ENCODE measurements around the gene ATP5F1D.

ATP5F1D gene

DNA sequence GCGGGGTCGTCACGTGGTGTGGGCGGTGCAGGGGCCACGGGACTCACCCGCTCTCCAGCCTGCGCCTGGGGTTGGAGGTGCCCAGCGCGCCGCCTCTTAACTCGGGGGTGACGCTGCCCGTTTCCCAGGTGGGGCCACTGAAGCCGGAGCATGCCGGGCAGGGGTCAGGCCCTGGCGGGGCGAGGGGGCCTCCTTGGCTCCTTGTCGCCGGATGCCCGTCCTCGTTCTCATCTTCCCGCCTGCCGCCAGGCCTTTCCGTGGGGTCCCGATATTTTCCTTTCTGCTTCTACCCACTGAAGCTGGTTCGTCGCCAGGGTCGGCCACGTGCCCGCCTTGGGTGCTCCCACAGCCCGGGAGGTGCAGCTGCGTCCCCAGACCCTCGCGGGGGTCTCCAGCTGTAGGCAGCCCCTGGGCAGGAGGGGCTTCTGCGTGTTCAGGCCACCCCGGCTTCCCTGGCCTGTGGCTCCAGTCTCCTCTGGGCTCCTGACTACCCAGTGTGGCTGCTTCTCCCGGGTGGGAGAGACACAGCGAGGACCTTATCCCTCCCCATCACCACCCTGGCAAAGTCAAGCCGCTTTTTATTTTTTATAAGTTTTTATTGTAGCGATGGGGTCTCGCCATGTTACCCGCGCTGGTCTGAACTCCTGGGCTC lies 34.6 kb downstream of the ATP5F1D start:
- H3K27ac ChIP-seq = peak overlapping the region; percentile 100
- POLR2A ChIA-PET (ENCODE audit: low non-redundant PET) = no interaction called here
- TF ChIP-seq, protein P1, sequence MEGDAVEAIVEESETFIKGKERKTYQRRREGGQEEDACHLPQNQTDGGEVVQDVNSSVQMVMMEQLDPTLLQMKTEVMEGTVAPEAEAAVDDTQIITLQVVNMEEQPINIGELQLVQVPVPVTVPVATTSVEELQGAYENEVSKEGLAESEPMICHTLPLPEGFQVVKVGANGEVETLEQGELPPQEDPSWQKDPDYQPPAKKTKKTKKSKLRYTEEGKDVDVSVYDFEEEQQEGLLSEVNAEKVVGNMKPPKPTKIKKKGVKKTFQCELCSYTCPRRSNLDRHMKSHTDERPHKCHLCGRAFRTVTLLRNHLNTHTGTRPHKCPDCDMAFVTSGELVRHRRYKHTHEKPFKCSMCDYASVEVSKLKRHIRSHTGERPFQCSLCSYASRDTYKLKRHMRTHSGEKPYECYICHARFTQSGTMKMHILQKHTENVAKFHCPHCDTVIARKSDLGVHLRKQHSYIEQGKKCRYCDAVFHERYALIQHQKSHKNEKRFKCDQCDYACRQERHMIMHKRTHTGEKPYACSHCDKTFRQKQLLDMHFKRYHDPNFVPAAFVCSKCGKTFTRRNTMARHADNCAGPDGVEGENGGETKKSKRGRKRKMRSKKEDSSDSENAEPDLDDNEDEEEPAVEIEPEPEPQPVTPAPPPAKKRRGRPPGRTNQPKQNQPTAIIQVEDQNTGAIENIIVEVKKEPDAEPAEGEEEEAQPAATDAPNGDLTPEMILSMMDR (conservative IDR thresholded peaks at IDR 0.05; ENCODE audit: low read depth) = no peak
- no peak for DNase-seq (ENCODE audit: low spot score)
- CTCF ChIA-PET = interaction anchor here (0.6 kb wide), 1 partner anchor 57 kb away, joined by 4 read pairs; no protein-coding TSS in a partner anchor

GRCh38 chr19:1276628-1277022 lies 35.1 kb downstream of the ATP5F1D start:
- TF ChIP-seq, protein P1 (conservative IDR thresholded peaks at IDR 0.05; ENCODE audit: low read depth) = no peak
- ChIA-PET CTCF (no interaction called here), POLR2A (ENCODE audit: low non-redundant PET) (no interaction called here)
- peak overlapping the region; percentile 100 for H3K27ac ChIP-seq
- DNase-seq (ENCODE audit: low spot score) = no peak

DNA sequence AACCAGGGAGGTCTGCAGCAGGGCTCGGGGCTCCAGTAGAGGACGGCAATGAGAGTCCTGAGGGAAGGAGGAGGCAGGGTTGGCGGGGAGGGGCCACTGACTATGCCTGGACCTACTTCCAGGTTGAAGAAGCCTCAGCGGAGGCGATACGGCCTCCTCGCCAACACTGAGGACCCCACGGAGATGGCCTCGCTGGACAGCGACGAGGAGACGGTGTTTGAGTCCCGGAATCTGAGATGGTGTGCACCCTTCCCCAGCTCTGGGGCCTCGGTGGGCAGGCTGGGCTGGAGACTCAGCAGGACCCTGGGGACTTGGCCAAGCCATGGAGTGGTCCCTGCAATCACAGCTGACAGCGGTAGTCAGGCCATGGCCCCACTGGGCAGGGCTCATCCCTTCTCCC lies 35.5 kb downstream of the ATP5F1D start:
- CTCF ChIA-PET = no interaction called here
- POLR2A ChIA-PET (ENCODE audit: low non-redundant PET) = no interaction called here
- TF ChIP-seq, protein P1 (conservative IDR thresholded peaks at IDR 0.05; ENCODE audit: low read depth) = no peak
- H3K27ac ChIP-seq = peak overlapping the region; percentile 100
- DNase-seq (ENCODE audit: low spot score) = no peak

DNA sequence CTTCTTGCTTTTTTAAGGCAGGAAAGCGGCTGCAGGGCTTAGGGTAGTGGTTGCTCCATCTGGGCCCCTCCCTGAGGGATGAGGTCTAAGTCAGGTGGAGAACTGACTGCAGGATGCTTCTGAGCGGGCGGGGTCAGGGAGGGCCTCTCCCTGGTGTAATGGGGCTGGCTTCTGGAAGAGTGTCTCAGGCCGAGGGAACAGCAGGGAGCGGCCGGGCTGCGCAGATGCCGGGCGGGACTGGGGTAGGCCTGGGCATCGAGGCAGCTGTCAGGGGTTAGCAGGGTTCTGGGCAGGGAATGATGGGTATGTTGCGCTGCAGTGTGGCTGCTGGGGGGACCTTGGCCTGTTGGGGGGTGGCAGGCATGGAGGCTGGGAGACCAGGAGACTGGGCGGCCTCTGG lies 36.5 kb downstream of the ATP5F1D start:
- DNase-seq (ENCODE audit: low spot score) = no peak
- ChIA-PET CTCF (interaction anchor here (1.5 kb wide), 1 partner anchor 34 kb away, joined by 3 read pairs; no protein-coding TSS in a partner anchor), POLR2A (ENCODE audit: low non-redundant PET) (interaction anchor here (0.6 kb wide), 1 partner anchor 18 kb away, joined by 4 read pairs; no protein-coding TSS in a partner anchor)

GRCh38 chr19:1278713-1279660 lies 37.4 kb downstream of the ATP5F1D start:
- peak overlapping the region; percentile 100 for H3K27ac ChIP-seq
- ChIA-PET POLR2A (ENCODE audit: low non-redundant PET) (interaction anchor here (0.5 to 0.6 kb wide), 3 partner anchors 19 to 96 kb away, joined by 3 to 5 read pairs (median 4); no protein-coding TSS in a partner anchor), CTCF (interaction anchor here (0.5 to 1.7 kb wide), 10 partner anchors 16 to 324 kb away, joined by 3 to 12 read pairs (median 4); no protein-coding TSS in a partner anchor)
- TF ChIP-seq, protein P1 (conservative IDR thresholded peaks at IDR 0.05; ENCODE audit: low read depth) = no peak
- DNase-seq (ENCODE audit: low spot score) = no peak

More for the DNA sequence above, 36.5 kb downstream of the ATP5F1D start:
- TF ChIP-seq, protein P1 (conservative IDR thresholded peaks at IDR 0.05; ENCODE audit: low read depth) = no peak
- H3K27ac ChIP-seq = peak overlapping the region; percentile 100

DNA sequence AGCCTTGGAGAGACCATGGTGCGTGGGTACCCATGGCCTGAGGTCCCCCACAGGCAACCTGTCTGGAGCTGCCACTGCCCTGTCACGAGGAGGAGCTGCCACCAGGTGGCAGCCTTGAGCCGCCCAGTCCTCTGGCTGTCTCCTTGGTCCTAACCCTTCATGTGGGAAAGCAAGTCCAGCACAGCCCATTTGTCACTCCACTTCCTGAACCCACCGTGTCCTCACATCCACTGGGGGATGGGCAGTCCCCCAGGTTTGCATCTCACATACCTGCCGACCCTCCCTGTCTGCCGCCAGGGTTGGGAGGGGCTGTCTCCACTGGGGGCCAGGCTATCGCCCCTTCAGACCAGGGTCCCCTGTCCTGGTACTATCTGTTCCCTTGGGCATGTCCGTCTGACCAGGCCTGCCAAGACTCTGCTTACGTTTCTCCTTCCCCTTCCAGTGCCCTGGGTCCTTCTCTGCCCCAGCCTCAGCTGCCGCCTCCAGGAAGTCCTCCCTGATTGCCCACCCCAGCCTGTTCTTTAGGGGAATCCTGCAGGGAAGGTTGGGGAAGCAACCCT lies 38.3 kb downstream of the ATP5F1D start:
- TF ChIP-seq, protein P1 (conservative IDR thresholded peaks at IDR 0.05; ENCODE audit: low read depth) = peak; percentile 93
- ChIA-PET CTCF (interaction anchor here (0.5 to 1.7 kb wide), 15 partner anchors 11 to 1620 kb away, joined by 3 to 12 read pairs (median 3); no protein-coding TSS in a partner anchor), POLR2A (ENCODE audit: low non-redundant PET) (no interaction called here)
- peak; percentile 71 for DNase-seq (ENCODE audit: low spot score)
- peak overlapping the region; percentile 100 for H3K27ac ChIP-seq

Data from RWPE1 (cell line).